ENCODE results near the gene TMUB1.

GRCh38 chr7:151047976-151048815 is 35.1 kb downstream of the TMUB1 start, which contains the start of gene ASIC3:
- TF ChIP-seq POLR2A (IDR thresholded peaks at IDR 0.05; ENCODE audit: low read depth, low read length) (no peak), TAF1 (IDR thresholded peaks at IDR 0.05; ENCODE audit: low read depth, low read length) (no peak), POLR2AphosphoS5 (IDR thresholded peaks at IDR 0.05; ENCODE audit: low read depth, low read length) (no peak), SPI1 (IDR thresholded peaks at IDR 0.05; ENCODE audit: low read depth, low read length) (no peak)
